Naive thymus-derived CD8-positive, alpha-beta T cell (primary cell): ENCODE data around the gene GGA2. TPM values are rescaled to one million over a fixed set of nuclear protein-coding genes. Genes with fewer than 3 reads are reported as not detected.
"Not testable (repeated sequence)": the region's sequence is repeated elsewhere in the genome, so short reads cannot be mapped to it uniquely, and the experiment has no call there.

ENCODE experiments used
- ATAC-seq, 2 donors: fragments of 150-1000 bp; cut with Tn5 transposase in 1 of 2; sonication (Bioruptor Pico), chemical (Tn5 transposase) in 1 of 2; 1 replicate in 1 of 2; 2 replicates in 1 of 2; pipeline ENCODE4 v1.10.0; 2021; ENCODE audit warnings: mild to moderate bottlenecking in 2 of 2, moderate library complexity in 2 of 2
- POLR2A ChIA-PET: fragments of 350-600 bp; sonication (Branson Sonifier 250); formaldehyde crosslinking; loops from one replicate; lab custom pipeline; 2021; ENCODE audit warnings: antibody characterized with exemption; lab: Charles Lee
- DNase-seq, 10 donors: peaks; one replicate each; pipeline versions ENCODE4 v3.0.0 to v3.0.0-alpha.2; 2020 to 2022
- H3K27ac Mint-ChIP-seq, 10 donors: one replicate each; pipeline ENCODE4 v1.8.0; 2020 to 2022; ENCODE audit warnings: mild to moderate bottlenecking in 10 of 10, mixed read lengths in 10 of 10, moderate library complexity in 4 of 10, inconsistent platforms in 1 of 10
- H3K27me3 Mint-ChIP-seq, 5 donors: one replicate each; pipeline ENCODE4 v1.8.0; 2021 to 2022; ENCODE audit warnings: mixed read lengths in 5 of 5
- H3K36me3 Mint-ChIP-seq, 3 donors: one replicate each; pipeline ENCODE4 v1.8.0; 2020 to 2022; ENCODE audit warnings: mixed read lengths in 3 of 3, mild to moderate bottlenecking in 2 of 3, inconsistent platforms in 1 of 3
- H3K4me1 Mint-ChIP-seq, 4 donors: one replicate each; pipeline ENCODE4 v1.8.0; 2021 to 2022; ENCODE audit warnings: mixed read lengths in 4 of 4
- H3K4me3 Mint-ChIP-seq, 10 donors: one replicate each; pipeline ENCODE4 v1.8.0; 2020 to 2022; ENCODE audit warnings: mild to moderate bottlenecking in 10 of 10, mixed read lengths in 10 of 10, moderate library complexity in 6 of 10, inconsistent platforms in 1 of 10
- H3K9me3 Mint-ChIP-seq, 9 donors: one replicate each; pipeline ENCODE4 v1.8.0; 2020 to 2022; ENCODE audit warnings: mixed read lengths in 9 of 9, mild to moderate bottlenecking in 3 of 9, inconsistent platforms in 1 of 9, moderate library complexity in 1 of 9
- polyA plus RNA-seq, 3 donors: library from polyadenylated mRNA; unstranded; fragments of 300-500 nt; fragmentation: Illumina TruSeq; gene quantifications; one replicate each; pipeline ENCODE4 v1.2.3, GENCODE V29; 2021
- total RNA-seq, 8 experiments: library from RNA in 2 of 8; stranded (reverse) in 2 of 8; gene quantifications; one replicate each; pipeline ENCODE4 v1.2.3 and lab custom pipeline; 2021 to 2026

GGA2 gene
- total and polyA plus RNA-seq, 5 experiments from 2014 or later, result 37.7 to 94.6 (median 56.7) TPM

DNA sequence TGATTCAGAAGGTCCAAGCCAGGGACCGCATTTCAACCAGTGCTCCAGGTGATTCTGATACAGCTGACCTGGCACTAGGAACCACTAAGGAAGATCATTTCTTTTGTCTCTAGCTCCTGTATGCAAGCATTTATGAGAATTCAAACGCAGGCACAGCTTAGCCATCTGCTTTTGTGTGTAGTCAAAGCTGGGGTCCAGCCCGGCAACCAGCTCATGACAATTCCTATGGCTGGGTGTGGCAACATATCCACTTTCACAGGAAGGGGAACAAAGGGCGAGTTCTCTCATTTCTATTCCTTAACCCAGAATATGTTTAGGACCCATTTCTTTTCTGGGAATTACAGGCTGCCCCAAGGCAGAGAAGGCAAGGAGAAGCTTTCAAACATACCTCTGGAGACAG lies 30.0 kb downstream of the GGA2 start:
- POLR2A ChIA-PET, result no interaction called here
- H3K4me3 Mint-ChIP-seq, result no peak overlapping the region
- H3K4me1 Mint-ChIP-seq, result peaks cover 0 to 3% (median 1%) of the 10 kb centered on the region in 4 donors
- no peak for DNase-seq
- peak overlapping the region in 1 of 10 donors; percentile 25 for H3K27ac Mint-ChIP-seq
- ATAC-seq, result no peak
- no peaks in the 10 kb centered on the region for H3K9me3 Mint-ChIP-seq
- peaks cover 0 to 99% (median 42%) of the 10 kb centered on the region in 3 donors for H3K36me3 Mint-ChIP-seq
- no peaks in the 10 kb centered on the region for H3K27me3 Mint-ChIP-seq

GRCh38 chr16:23479138-23479537 lies 31.2 kb downstream of the GGA2 start:
- ATAC-seq, result no peak
- H3K4me3 Mint-ChIP-seq, result no peak overlapping the region

GRCh38 chr16:23478566-23478965 lies 31.7 kb downstream of the GGA2 start:
- DNase-seq (no peak), ATAC-seq (no peak)
- Mint-ChIP-seq H3K4me1 (peaks cover 0 to 3% (median 1%) of the 10 kb centered on the region in 4 donors), H3K9me3 (no peaks in the 10 kb centered on the region), H3K36me3 (peaks cover 0 to 99% (median 31%) of the 10 kb centered on the region in 3 donors), H3K27ac (peak overlapping the region in 2 of 10 donors; percentile 62 to 72), H3K4me3 (no peak overlapping the region), H3K27me3 (no peaks in the 10 kb centered on the region)
- POLR2A ChIA-PET, result interaction anchor here (0.5 kb wide), 1 partner anchor 22 kb away, joined by 3 read pairs; no protein-coding TSS in a partner anchor

More at GRCh38 chr16:23479138-23479537, 31.2 kb downstream of the GGA2 start:
- Mint-ChIP-seq H3K27me3 (no peaks in the 10 kb centered on the region), H3K27ac (peak overlapping the region in 2 of 10 donors; percentile 25 to 71), H3K36me3 (peaks cover 0 to 99% (median 31%) of the 10 kb centered on the region in 3 donors), H3K4me1 (peaks cover 0 to 3% (median 1%) of the 10 kb centered on the region in 4 donors), H3K9me3 (no peaks in the 10 kb centered on the region)
- POLR2A ChIA-PET, result interaction anchor here (0.5 kb wide), 1 partner anchor 23 kb away, joined by 3 read pairs; no protein-coding TSS in a partner anchor
- DNase-seq, result no peak

- POLR2A ChIA-PET, result no interaction called here
- Mint-ChIP-seq H3K27me3 (no peaks in the 10 kb centered on the region), H3K4me1 (no peaks in the 10 kb centered on the region), H3K36me3 (peaks cover 0 to 84% (median 20%) of the 10 kb centered on the region in 3 donors), H3K27ac (peak overlapping the region in 1 of 10 donors; percentile 39), H3K9me3 (no peaks in the 10 kb centered on the region), H3K4me3 (no peak overlapping the region)
- DNase-seq (no peak), ATAC-seq (no peak)
Observed at GRCh38 chr16:23476289-23476688, 34.0 kb downstream of the GGA2 start.

GRCh38 chr16:23469814-23470213 lies 40.5 kb downstream of the GGA2 start:
- H3K36me3 Mint-ChIP-seq, result peaks cover 0 to 78% (median 8%) of the 10 kb centered on the region in 3 donors
- ATAC-seq, result no peak
- H3K27me3 Mint-ChIP-seq, result no peaks in the 10 kb centered on the region
- no peaks in the 10 kb centered on the region for H3K9me3 Mint-ChIP-seq
- peaks cover 0 to 2% (median 0%) of the 10 kb centered on the region in 4 donors for H3K4me1 Mint-ChIP-seq
- POLR2A ChIA-PET, result no interaction called here
- no peak overlapping the region for H3K4me3 Mint-ChIP-seq
- H3K27ac Mint-ChIP-seq, result peak overlapping the region in 2 of 10 donors; percentile 17 to 57
- DNase-seq, result no peak

GRCh38 chr16:23466162-23466885 lies 44.0 kb downstream of the GGA2 start:
- Mint-ChIP-seq H3K4me1 (peaks cover 0 to 2% (median 0%) of the 10 kb centered on the region in 4 donors), H3K36me3 (peaks cover 0 to 60% (median 8%) of the 10 kb centered on the region in 3 donors), H3K27me3 (no peaks in the 10 kb centered on the region), H3K9me3 (no peaks in the 10 kb centered on the region), H3K4me3 (no peak overlapping the region), H3K27ac (peak overlapping the region in 4 of 10 donors; percentile 8 to 82 (median 54))
- POLR2A ChIA-PET, result no interaction called here
- ATAC-seq, result no peak
- DNase-seq, result no peak

DNA sequence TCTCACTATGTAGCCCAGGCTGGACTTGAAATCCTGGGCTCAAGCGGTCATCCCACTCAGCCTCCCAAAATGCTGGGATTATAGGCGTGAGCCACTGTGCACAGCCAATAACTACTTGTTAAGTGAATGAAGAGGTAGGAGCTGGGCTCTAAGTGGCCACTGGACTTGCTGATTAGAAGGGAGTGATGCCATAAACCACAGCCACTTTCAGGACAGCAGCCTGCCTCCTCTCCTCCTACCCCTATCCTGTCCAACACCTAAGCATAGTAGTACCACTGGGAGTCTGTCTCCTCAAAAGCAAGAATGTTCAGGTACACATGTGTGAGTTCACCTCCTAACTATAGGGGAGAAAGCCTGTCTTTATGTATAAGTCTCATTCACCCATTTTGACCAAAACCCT lies 45.1 kb downstream of the GGA2 start:
- Mint-ChIP-seq H3K4me1 (peaks cover 0 to 2% (median 0%) of the 10 kb centered on the region in 4 donors), H3K36me3 (peaks cover 0 to 50% (median 8%) of the 10 kb centered on the region in 3 donors), H3K9me3 (no peaks in the 10 kb centered on the region), H3K27me3 (no peaks in the 10 kb centered on the region), H3K4me3 (no peak overlapping the region), H3K27ac (peak overlapping the region in 1 of 10 donors; percentile 1)
- ATAC-seq (no peak), DNase-seq (no peak)
- POLR2A ChIA-PET, result no interaction called here

GRCh38 chr16:23464196-23464595 lies 46.1 kb downstream of the GGA2 start:
- H3K27me3 Mint-ChIP-seq, result no peaks in the 10 kb centered on the region
- POLR2A ChIA-PET, result no interaction called here
- DNase-seq (no peak), ATAC-seq (no peak)
- H3K4me3 Mint-ChIP-seq, result no peak overlapping the region
- peaks cover 0 to 2% (median 0%) of the 10 kb centered on the region in 4 donors for H3K4me1 Mint-ChIP-seq
- peaks cover 0 to 40% (median 8%) of the 10 kb centered on the region in 3 donors for H3K36me3 Mint-ChIP-seq
- H3K9me3 Mint-ChIP-seq, result no peaks in the 10 kb centered on the region
- peak overlapping the region in 7 of 10 donors; percentile 1 to 74 (median 27) for H3K27ac Mint-ChIP-seq

GRCh38 chr16:23462994-23463393 lies 47.3 kb downstream of the GGA2 start:
- DNase-seq, H3K9me3 Mint-ChIP-seq, H3K27ac Mint-ChIP-seq, POLR2A ChIA-PET, H3K4me1 Mint-ChIP-seq, ATAC-seq, H3K4me3 Mint-ChIP-seq, H3K27me3 Mint-ChIP-seq: not testable (repeated sequence)
- H3K36me3 Mint-ChIP-seq, result peaks cover 0 to 29% (median 8%) of the 10 kb centered on the region in 3 donors

DNA sequence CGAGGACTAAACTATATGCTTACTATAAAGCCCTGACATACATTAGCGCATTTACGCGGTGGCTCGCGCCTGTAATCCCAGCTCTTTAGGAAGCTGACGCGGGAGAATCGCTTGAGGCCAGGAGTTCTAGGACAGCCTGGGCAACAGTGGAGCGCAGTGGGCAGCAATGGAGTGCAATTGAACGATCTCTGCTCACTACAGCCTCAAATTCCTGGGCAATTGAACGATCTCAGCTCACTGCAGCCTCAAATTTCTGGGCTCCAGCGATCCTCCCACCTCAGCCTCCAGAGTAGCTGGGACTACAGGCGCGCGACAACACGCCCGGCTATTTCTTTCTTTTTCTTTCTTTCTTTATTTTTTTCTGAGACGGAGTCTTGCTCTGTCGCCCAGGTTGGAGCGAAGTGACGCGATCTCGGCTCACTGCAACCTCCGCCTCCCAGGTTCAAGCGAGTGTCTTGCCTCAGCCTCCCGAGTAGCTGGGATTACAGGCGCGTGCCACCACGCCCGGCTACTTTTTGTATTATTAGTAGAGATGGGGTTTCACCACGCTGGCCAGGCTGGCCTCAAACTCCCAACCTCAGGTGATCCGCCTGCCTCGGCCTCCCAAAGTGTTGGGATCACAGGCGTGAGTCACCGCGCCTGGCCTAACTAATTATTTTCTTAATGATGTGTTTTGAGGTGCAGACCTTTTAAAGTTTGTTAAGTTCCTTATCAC lies 56.8 kb downstream of the GGA2 start:
- H3K27ac Mint-ChIP-seq, result peak overlapping the region; percentile 85 to 97 (median 91)
- no peak for DNase-seq
- H3K9me3 Mint-ChIP-seq, result no peaks in the 10 kb centered on the region
- no peaks in the 10 kb centered on the region for H3K36me3 Mint-ChIP-seq
- H3K4me1 Mint-ChIP-seq, result peaks cover 13 to 41% (median 34%) of the 10 kb centered on the region in 4 donors
- H3K27me3 Mint-ChIP-seq, result no peaks in the 10 kb centered on the region
- POLR2A ChIA-PET, result interaction anchor here (0.6 kb wide), 1 partner anchor 292 kb away, joined by 3 read pairs; no protein-coding TSS in a partner anchor
- H3K4me3 Mint-ChIP-seq, result peak overlapping the region; percentile 84 to 99 (median 95)
- ATAC-seq, result no peak

GRCh38 chr16:23452572-23453337 lies 57.5 kb downstream of the GGA2 start, which contains the start of gene COG7:
COG7 (minus strand) TSS chr16:23453189; CDS start chr16:23452994, 195 bp downstream.
- peaks cover 0 to 2% (median 0%) of the 10 kb centered on the region in 3 donors for H3K36me3 Mint-ChIP-seq
- peak within 1 kb of the TSS; percentile 85 to 97 (median 91) for H3K27ac Mint-ChIP-seq
- no peaks in the 10 kb centered on the region for H3K9me3 Mint-ChIP-seq
- H3K4me3 Mint-ChIP-seq, result peak within 1 kb of the TSS; percentile 84 to 99 (median 95)
- no peaks in the 10 kb centered on the region for H3K27me3 Mint-ChIP-seq
- DNase-seq, result peak; percentile 70 to 91 (median 83)
- ATAC-seq, result peak; percentile 88 to 95
- POLR2A ChIA-PET, result interaction anchor here (0.6 to 1.2 kb wide), 2 partner anchors 18 to 292 kb away, joined by 3 to 5 read pairs; no protein-coding TSS in a partner anchor
- peaks cover 15 to 45% (median 37%) of the 10 kb centered on the region in 4 donors for H3K4me1 Mint-ChIP-seq

DNA sequence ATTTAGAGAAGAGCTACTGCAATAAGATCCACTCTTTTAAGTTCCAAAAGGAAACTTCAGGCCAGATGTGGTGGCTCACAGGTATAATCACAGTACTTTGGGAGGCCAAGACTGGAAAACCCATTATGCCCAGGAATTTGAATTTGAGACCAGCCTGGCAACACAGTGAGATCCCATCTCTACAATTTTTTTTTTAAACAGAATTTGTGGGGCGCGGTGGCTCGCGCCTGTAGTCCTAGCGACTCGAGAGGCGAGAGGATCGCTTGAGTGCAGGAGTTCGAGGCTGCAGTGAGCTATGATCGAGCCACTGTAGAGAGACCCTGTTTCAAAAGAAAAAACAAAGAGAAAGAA lies 58.1 kb downstream of the GGA2 start:
- no peaks in the 10 kb centered on the region for H3K27me3 Mint-ChIP-seq
- ATAC-seq (no peak), DNase-seq (no peak)
- POLR2A ChIA-PET, result interaction anchor here (1.2 kb wide), 1 partner anchor 17 kb away, joined by 5 read pairs; no protein-coding TSS in a partner anchor
- H3K4me3 Mint-ChIP-seq, result peak overlapping the region; percentile 84 to 99 (median 95)
- H3K36me3 Mint-ChIP-seq, result peaks cover 0 to 2% (median 0%) of the 10 kb centered on the region in 3 donors
- peaks cover 15 to 45% (median 37%) of the 10 kb centered on the region in 4 donors for H3K4me1 Mint-ChIP-seq
- peak overlapping the region; percentile 85 to 97 (median 91) for H3K27ac Mint-ChIP-seq
- H3K9me3 Mint-ChIP-seq, result no peaks in the 10 kb centered on the region
